Measurements from ENCODE around the gene AUNIP. TPM values are rescaled to one million over a fixed set of nuclear protein-coding genes. Genes with fewer than 3 reads are reported as not detected.
A peak's percentile ranks its signal among the peaks of the same experiment; 100 is the strongest.

Gene AUNIP
- total RNA-seq, 1 donor from 2014 or later, result not detected

DNA sequence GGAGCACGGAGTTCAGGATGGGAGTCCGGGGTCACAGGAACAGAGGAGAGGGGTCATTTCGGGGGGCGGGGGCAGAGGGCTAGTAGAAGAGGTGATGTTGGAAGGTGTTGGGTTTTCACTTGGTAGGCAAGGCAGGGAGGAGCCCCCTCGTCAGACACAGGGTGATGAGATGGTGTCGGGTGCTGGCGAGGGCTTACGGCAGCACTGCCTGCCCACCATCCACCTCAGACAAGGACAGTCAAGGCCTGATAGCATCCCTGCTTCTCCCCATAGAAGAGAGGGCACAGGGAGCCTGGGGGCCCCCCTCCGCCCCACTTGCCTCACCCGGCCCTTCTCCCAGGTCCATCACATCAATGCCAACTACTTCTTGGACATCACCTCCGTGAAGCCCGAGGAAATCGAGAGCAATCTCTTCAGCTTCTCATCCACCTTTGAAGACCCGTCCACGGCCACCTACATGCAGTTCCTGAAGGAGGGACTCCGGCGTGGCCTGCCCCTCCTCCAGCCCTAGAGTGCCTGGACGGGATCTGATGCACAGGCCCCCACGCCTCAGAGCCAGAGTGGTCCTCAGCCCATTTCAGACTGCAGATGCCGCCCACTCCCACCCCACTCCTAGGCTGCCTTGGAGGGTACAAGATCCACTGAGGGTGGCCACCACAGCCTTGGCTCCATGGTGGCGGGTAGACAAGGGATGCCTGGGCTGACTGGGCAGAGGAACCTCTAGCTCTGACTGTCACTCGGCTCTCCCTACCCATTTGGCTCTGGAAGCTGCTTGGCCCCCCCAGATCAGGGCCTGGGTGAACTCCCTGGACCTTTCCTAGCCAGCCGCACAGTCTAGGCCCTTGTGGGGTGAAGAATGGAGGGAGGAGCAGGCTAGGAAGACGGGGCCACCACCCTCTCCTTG lies 43.8 kb downstream of the AUNIP start:
- DNase-seq (ENCODE audit: low spot score), result peak; percentile 41
- intact Hi-C loops (cut with DNase I), result loop anchor here (5.0 kb wide), 1 partner anchor 568 kb away; the partner anchor contains the start of gene RSRP1

DNA sequence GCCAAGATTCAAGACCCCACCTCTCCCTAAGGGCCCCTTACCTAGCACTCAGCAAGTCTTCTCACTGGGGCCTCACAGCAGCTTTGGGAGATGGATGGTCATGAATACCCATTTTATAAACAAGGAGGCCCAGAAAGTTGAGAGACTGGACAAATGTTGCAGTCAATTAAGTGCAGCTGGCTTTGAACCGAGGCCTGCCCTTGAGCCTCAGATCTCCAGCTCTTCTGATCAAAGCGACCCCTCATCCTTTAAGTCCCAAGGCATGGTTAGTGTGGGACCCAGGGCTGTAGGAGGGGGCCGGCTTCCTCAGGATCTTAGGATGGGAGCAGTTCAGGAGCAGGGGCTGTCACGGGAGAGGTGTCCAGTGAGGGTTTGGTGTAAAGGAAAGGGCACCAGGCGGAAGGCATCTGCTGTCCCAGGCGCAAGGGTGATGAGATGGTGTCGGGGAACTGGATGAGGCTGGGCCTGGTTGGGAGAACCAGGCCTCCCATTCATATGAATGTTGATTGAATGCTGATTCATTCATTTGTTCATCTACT lies 44.6 kb downstream of the AUNIP start:
- DNase-seq (ENCODE audit: low spot score), result peak; percentile 58
- intact Hi-C loops (cut with DNase I), result loop anchor here (5.0 kb wide), 1 partner anchor 567 kb away; the partner anchor contains the start of gene RSRP1

DNA sequence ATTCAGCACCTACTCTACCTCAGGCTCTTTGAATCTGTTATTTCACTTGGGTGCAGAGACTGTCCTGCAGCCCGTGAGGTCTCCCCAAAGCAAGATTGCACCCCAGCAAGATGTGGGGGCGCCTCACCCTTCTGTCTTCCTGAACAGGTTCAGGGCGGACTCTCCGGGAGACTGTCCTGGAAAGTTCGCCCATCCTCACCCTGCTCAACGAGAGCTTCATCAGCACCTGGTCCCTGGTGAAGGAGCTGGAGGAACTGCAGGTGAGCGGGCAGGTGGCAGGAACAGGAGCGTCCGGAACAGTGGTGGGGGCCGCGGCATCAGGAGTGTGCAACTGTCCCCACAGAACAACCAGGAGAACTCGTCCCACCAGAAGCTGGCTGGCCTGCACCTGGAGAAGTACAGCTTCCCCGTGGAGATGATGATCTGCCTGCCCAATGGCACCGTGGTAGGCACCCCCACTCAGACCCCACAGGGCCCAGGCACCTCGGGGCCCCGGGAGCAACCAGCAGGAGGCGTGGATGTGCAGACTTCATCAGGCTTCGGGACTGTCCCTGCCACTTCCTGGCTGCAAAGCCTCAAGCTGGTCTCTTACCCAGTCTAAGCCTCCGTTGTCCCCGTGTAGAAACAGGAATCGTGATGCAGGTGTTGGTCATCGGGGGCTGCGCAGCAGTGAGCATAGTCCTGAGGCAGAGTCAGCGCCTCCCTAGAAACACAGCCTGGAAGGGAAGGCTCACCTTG lies 45.4 kb downstream of the AUNIP start:
- DNase-seq (ENCODE audit: low spot score), result peak; percentile 56
- intact Hi-C loops (cut with DNase I), result no loop called here

DNA sequence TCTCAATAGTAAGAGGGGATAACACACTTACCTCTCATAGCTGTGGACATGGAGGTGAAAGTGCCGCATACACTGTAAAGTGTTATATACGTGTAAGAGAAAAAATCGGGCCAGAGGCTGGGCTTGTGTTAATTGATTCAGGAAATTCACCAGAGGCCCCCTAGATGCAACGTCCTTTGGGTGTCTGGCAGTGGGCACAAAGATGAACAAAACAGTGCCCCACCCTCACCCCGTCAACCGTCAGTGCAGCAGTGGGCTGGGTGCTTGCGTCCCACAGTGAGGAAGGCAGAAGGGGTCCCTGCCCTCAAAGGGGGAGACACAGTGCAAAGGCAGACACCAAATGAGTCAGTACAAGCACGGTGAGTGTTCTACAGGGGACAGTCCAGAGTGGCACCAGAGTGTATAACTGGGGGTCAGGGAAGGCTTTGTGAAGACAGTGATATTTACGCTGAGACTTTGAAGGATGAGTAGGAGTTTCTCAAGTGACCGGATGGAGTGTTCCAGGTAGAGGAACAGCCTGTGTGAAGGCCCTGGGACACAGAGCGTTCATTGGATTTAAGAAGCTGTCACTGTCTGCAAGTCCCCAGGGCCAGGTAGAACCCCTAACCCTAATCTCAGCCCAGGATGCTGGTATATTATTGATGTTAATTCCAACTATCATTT lies 46.1 kb downstream of the AUNIP start:
- intact Hi-C loops (cut with DNase I), result no loop called here
- no peak for DNase-seq (ENCODE audit: low spot score)

DNA sequence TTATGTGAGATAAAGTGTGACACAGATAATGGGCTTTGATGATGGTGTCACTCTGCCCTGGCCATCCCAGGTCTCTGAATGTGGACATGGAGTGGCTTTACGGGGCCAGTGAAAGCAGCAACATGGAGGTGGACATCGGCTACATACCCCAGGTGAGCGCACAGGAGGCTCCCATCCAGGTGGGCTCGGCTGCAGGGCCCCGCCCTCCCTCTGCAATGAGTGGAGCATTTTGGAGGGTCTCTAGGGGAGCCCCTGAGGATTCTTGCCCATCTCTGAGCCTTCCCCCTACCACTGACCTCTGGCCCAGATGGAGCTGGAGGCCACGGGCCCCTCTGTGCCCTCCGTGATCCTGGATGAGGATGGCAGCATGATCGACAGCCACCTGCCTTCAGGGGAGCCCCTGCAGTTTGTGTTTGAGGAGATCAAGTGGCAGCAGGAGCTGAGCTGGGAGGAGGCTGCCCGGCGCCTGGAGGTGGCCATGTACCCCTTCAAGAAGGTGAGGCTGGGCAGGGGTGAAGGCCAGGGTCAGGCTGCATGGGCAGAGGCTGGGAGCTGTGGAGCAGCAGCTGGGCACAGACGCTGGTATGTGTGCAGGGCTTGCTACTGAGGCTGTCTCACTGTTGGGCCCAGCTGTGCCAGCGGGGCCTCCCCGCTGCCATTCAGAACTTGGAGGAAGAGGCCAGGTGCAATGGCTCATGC lies 47.7 kb downstream of the AUNIP start:
- intact Hi-C loops (cut with DNase I), result no loop called here
- DNase-seq (ENCODE audit: low spot score), result no peak

DNA sequence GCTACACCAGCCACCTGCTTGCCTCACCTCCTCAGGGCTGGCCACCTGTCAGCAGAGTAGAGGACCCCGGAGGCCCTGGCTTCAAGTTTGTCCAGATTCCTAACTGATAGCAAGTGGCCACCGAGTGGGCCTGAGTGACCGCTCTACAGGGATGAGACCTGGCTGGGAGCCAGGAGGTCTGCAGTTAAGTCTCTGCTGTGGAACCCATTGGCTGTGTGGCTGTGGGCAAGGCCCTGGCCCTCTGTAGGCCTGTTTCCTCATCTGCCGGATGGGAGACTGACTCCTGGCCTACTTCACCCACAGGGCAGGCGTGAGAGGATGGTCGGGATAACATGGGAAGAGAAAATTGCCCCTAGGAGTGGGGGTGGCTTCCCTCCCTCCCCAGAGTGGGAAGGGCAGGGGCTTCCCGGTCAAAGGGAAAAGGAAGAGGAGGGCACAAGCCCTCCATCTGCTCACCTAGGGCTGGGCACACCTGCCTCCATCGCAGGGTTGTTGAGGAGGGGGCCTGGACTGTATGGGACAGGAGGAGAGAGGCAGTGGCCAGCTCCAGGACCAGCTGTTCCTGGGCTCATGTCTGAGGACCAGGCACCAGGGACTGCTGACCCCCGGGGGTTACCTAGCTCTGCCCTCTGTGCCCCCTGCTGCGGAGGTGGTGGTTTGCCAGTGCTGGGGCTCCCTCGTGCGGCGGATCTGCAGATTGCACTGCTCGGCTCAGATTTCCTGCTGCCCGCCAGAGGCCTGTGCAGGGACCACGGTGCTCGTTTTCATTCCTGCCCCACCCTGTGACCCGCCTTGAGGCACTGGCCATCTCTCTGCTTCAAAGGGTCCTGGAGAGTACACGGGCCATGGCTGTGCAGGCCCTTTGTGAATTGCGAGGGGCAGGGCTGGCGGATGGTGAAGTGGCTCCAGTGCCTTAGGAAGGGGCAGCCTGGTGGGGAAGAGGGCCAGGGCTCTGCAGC lies 48.6 kb downstream of the AUNIP start:
- intact Hi-C loops (cut with DNase I), result no loop called here
- peak; percentile 90 for DNase-seq (ENCODE audit: low spot score)

DNA sequence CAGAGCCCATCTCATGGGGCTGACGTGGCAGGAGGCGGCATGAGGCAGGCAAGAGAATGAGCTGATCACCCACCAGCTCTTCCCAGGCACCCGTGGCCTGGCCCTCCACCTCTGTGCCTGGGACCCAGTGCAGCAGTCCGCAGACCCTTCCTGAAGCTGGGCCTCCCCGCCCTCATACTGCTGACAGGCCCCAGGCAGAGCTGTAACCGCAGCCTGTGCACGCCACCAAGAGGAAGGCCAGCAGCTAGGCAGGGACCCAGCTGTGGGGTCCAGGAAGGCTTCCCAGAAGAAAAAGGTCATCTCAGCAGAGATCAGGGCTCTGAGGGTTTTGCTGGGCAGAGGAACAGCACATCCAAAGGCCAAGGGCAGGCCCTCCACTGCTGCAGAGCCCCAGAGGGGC lies 49.3 kb downstream of the AUNIP start:
- no peak for DNase-seq (ENCODE audit: low spot score)
- intact Hi-C loops (cut with DNase I), result loop anchor here (5.0 kb wide), 1 partner anchor 308 kb away; no protein-coding TSS in a partner anchor

DNA sequence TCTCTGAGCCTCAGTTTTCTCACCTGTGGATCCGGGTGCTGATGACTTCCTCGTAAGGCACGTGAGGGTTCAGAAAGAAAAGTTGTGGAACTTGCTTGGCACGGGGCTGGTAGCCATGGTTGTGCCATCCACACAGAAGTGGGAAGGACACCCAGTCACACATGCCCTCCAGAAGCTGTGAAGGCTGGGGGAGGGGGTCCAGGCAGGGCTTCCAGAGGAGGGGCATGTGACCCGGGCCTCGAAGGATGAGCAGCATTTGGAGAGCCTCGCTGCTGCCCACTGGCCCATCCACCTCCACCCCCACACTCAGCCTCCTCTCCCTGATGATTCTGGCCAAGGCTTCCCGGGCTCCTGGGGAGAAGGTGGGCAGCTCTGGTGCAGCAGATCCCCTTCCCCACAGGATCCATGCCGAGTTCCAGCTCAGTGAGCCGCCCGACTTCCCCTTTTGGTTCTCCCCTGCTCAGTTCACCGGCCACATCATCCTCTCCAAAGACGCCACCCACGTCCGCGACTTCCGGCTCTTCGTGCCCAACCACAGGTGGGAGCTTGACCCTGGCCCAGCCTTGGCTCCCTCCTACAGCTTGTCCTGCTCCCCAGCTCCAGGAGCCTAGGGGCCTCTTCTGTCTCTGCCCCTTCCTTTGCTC lies 49.9 kb downstream of the AUNIP start:
- DNase-seq (ENCODE audit: low spot score), result no peak
- intact Hi-C loops (cut with DNase I), result loop anchor here (5.0 kb wide), 1 partner anchor 307 kb away; no protein-coding TSS in a partner anchor

DNA sequence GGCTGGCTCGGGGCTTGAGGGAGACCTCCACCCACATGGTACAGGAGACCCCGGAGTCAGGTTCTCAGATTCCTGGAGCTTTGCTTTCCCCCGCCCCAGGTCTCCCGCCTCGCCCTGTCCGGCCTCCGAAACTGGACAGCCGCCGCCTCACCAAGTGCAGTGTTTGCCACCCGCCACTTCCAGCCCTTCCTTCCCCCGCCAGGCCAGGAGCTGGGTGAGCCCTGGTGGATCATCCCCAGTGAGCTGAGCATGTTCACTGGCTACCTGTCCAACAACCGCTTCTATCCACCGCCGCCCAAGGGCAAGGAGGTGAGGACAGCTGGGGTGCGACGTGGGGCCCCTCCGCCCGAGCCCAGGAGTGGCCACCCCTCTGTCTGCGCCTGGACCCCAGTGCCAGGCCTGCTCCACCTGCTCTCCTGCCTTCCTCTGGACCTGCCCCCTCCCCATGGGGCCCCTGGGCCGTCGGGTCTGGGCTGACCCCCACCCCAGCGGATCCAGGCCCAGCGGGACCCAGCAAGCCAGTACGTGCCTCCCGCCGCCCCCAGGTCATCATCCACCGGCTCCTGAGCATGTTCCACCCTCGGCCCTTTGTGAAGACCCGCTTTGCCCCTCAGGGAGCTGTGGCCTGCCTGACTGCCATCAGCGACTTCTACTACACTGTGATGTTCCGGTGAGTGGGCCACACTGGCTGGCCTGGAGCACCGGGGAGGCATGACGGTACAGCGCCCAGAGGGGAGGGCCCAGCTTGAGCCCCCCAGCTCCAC lies 50.6 kb downstream of the AUNIP start:
- intact Hi-C loops (cut with DNase I), result loop anchor here (5.0 kb wide), 1 partner anchor 306 kb away; no protein-coding TSS in a partner anchor
- no peak for DNase-seq (ENCODE audit: low spot score)

DNA sequence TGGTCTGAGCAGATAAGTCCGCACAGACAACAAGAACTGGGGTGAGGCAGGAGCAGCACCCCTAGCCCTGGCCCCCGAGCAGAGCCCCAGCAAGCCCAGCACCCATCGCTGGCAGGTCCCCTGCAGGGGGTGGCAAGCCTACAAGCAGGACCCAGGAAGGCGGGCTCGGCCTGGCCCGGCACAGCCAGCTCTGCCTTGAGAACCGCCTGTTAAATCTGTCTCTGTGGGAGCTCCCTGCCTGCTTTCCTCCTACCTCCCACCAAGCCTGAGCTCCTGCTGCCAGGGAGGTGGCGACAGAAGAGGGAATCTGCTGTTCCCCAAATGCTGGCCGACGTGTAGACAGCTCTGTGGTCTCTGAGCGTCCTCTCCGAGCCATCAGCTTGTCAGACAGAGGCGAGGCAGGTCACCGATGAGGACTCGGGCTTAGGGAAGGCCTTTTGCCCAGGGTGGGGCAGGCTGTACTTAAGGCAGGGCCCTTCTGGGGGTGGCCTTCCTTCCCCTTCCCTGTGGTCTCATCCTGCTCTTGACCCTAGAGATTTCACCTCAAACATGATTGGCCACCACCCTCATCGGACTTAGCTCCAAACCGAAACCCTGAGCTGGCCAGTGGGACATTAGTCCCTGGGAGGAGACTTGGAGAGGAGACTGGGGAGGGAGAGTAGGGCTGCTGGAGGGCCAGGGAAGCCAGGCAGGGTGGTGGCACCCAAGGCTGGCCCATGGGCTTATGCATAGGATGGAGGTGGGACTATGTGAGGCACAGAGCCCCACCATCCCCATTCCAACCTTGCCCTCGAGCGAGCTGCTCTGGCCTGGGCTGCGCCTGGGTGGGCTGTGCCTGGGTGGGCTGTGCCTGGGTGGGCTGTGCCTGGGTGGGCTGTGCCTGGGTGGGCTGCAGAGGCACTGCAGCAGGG lies 51.5 kb downstream of the AUNIP start:
- DNase-seq (ENCODE audit: low spot score), result no peak
- intact Hi-C loops (cut with DNase I), result loop anchor here (5.0 kb wide), 1 partner anchor 305 kb away; no protein-coding TSS in a partner anchor

DNA sequence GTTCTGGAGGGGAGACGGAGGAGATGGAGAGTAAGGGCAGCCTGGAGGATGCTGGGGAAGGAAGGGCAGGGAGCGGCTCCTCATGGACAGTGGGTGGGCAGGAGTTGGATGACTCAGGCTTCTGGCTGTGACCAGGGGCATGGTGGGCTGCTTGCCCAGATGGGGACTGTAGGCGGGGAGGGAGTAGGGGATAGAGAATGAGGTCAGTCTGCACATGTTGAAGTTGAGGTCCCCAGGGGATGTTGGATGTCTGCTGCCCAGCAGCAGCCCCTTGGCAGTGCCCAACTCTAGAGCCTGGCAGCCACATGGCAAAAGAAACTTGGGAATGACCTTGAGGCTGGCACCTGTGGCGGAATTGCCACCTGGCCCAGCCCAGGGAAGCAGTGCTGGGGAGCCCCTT lies 52.8 kb downstream of the AUNIP start:
- intact Hi-C loops (cut with DNase I), result loop anchor here (5.0 kb wide), 1 partner anchor 304 kb away; no protein-coding TSS in a partner anchor
- DNase-seq (ENCODE audit: low spot score), result no peak

DNA sequence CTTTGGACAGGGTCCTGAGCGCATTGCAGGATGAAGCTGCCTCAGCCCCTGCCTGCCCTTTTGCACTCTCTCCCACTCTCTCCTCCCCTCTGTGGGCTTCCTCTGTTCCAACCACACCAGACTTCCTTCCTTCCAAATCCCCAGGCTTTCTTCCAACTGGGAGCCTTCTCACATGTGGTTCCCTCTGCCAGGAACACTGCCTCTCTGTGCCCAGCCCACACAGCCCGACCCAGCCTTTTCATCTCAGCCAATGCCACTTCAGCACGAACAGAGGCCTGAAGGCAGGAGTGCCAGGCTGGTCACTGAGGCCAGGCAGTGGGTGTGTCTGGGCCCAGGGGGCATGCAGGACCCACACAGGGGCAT lies 53.4 kb downstream of the AUNIP start:
- no peak for DNase-seq (ENCODE audit: low spot score)
- intact Hi-C loops (cut with DNase I), result loop anchor here (5.0 kb wide), 1 partner anchor 304 kb away; no protein-coding TSS in a partner anchor

DNA sequence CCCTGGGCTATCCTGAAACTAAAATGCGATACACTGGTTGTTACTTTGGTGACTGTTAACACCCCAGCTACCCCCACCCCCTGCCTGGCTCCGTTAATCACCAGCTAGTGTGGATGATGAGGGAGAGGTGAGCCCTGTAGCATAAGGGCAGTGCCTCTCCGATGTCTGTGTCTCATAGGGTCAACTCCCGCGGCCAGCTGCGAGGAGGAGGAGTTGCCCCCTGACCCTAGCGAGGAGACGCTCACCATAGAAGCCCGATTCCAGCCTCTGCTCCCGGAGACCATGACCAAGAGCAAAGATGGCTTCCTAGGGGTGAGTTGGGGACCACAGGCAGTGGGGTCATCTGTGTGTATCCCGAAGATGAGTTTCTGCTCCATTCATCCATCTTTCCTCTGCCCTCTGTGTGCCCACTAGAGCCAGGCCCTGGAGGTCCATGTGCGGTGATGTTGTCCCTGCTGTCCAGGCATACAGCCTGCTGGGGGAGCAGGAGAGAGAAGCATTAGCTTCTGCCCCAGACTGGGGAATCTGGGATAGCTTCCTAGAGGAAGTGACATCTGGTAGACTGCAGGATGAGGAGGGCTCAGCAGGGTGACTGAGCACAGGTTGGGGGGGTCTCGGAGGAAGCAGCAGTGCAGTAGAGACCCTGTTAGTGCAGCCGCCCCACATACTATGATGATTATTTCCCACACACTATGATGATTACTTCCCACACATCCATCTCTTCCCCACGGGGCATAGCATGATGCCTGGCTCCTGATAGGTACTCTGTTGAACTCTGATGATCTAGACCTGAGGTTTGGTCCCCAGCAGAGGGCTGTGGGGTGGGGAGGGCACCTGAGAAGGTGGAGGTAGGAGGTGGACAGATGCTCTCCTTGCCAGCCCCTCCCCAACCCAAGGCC lies 54.0 kb downstream of the AUNIP start:
- intact Hi-C loops (cut with DNase I), result loop anchor here (5.0 kb wide), 1 partner anchor 303 kb away; no protein-coding TSS in a partner anchor
- DNase-seq (ENCODE audit: low spot score), result no peak

DNA sequence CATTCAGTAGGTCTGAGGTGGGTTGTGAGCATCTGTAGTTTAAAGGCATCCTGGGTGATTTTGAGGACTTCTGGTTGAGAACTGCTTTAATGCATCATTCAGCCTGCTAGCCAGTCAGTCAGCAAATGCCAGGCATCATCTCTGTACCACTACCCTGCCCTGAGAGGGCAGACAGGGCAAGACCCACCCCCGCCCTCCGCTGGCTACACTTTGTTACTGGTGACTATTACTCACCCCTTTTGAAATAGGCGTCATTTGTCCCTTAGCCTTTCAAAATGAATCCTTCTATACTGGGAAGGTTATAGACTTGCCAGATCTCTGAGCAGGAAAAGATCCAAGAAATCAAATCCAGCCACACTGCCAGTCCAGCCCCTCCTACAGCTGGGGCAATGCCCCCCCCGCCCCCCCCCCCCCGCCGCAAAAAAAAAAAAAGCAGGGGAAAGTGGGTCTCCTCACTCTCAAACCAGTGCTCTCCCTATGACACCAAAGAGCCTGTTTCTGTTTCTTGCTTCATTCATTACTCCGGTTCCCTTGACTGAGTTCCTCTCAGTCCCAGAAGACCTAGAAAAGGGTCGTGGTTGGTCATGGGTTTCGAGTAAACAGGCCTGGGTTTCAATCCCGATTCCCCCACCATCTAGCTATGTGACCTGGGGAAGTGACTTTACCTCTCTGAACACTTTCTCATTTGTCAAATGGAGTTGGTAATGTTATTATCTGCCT lies 54.9 kb downstream of the AUNIP start:
- no peak for DNase-seq (ENCODE audit: low spot score)
- intact Hi-C loops (cut with DNase I), result no loop called here

Measured in cardiac septum (tissue), 1 donor.